ENCODE data around the gene DOCK9. TPM values are rescaled to one million over a fixed set of nuclear protein-coding genes. Genes with fewer than 3 reads are reported as not detected.

DOCK9 gene
- total and polyA plus RNA-seq, 9 donors, result 31.0 to 75.3 (median 45.4) TPM

GRCh38 chr13:98967491-98967890 lies 10.4 kb downstream of the DOCK9 start:
- Histone ChIP-seq H3K27me3 (no peaks in the 10 kb centered on the region), H3K4me3 (no peak overlapping the region), H3K4me1 (ENCODE audit: insufficient read depth) (peaks cover 8% of the 10 kb centered on the region), H3K36me3 (no peaks in the 10 kb centered on the region), H3K9me3 (no peaks in the 10 kb centered on the region), H3K27ac (no peak overlapping the region)
- DNase-seq, result no peak
- intact Hi-C loops (cut with DNase I), result no loop called here
- TF ChIP-seq CTCF (IDR thresholded peaks at IDR 0.05) (no peak), POLR2A (IDR thresholded peaks at IDR 0.05) (no peak), EP300 (IDR thresholded peaks at IDR 0.05) (no peak)
- WGBS, 3 donors, result 43 to 50% (median 49%) methylated on average over 4 of the region's 4 CpGs

- Histone ChIP-seq H3K27me3 (no peaks in the 10 kb centered on the region), H3K27ac (no peak overlapping the region), H3K4me1 (ENCODE audit: insufficient read depth) (peaks cover 10% of the 10 kb centered on the region), H3K36me3 (no peaks in the 10 kb centered on the region), H3K9me3 (no peaks in the 10 kb centered on the region), H3K4me3 (no peak overlapping the region)
- DNase-seq, result no peak
- intact Hi-C loops (cut with DNase I), result no loop called here
- TF ChIP-seq EP300 (IDR thresholded peaks at IDR 0.05) (no peak), CTCF (IDR thresholded peaks at IDR 0.05) (no peak)
- 82 to 90% (median 88%) methylated on average over 11 of the region's 11 CpGs for WGBS, 3 donors
Observed at GRCh38 chr13:98966019-98966418, 11.8 kb downstream of the DOCK9 start.

- DNase-seq, result no peak
- intact Hi-C loops (cut with DNase I), result no loop called here
- TF ChIP-seq CTCF (IDR thresholded peaks at IDR 0.05) (no peak), EP300 (IDR thresholded peaks at IDR 0.05) (no peak), POLR2A (IDR thresholded peaks at IDR 0.05) (no peak)
- Histone ChIP-seq H3K9me3 (no peaks in the 10 kb centered on the region), H3K36me3 (no peaks in the 10 kb centered on the region), H3K27me3 (no peaks in the 10 kb centered on the region), H3K4me3 (no peak overlapping the region), H3K27ac (no peak overlapping the region), H3K4me1 (ENCODE audit: insufficient read depth) (peaks cover 12% of the 10 kb centered on the region)
- 83 to 89% (median 86%) methylated on average over 2 of the region's 2 CpGs for WGBS, 3 donors
Observed at GRCh38 chr13:98965325-98965724, 12.5 kb downstream of the DOCK9 start.

- Histone ChIP-seq H3K4me3 (no peak overlapping the region), H3K36me3 (no peaks in the 10 kb centered on the region), H3K27me3 (no peaks in the 10 kb centered on the region), H3K27ac (no peak overlapping the region), H3K4me1 (ENCODE audit: insufficient read depth) (peaks cover 9% of the 10 kb centered on the region), H3K9me3 (no peaks in the 10 kb centered on the region)
- WGBS, 3 donors, result 73 to 85% (median 79%) methylated on average over 2 of the region's 2 CpGs
- TF ChIP-seq CTCF (IDR thresholded peaks at IDR 0.05), result no peak
- intact Hi-C loops (cut with DNase I), result no loop called here
- no peak for DNase-seq
Observed at GRCh38 chr13:98963917-98964316, 13.9 kb downstream of the DOCK9 start.

All from ovary (tissue), 9 donors.